NCI-H446 treated with DMSO at 0.1 percent for 48 hours (cell line): ENCODE results near the gene TSPYL2.

Experiments
- DNase-seq: peaks from one replicate; lab custom pipeline; 2025; lab: John Stamatoyannopoulos, UW

The TSPYL2 gene

GRCh38 chrX:53125506-53125905, 43.3 kb downstream of the TSPYL2 start:
- no peak for DNase-seq

DNA sequence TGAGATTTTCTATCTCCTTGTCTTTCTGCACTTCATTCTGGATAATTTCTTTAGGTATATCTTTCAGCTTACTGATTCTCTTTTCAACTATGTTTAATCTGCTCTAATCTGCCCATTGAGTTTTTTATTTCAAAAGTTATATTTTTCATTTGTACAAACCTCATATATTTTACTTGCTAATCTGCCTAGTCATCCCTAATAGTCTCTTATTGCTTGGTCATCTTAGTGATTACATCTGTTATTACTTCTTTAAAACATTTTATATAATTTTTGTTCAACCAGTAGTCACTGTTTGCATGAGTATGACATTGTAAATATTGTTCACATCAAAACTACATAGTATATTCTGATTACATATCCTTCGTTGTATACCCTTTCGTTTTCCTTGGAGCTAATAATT, 44.2 kb downstream of the TSPYL2 start:
- DNase-seq = no peak

GRCh38 chrX:53128097-53128749, 46.1 kb downstream of the TSPYL2 start:
- DNase-seq = no peak

- DNase-seq = no peak
These were observed 51.2 kb downstream of the TSPYL2 start for GRCh38 chrX:53133400-53133799.

GRCh38 chrX:53135581-53135980, 53.4 kb downstream of the TSPYL2 start:
- no peak for DNase-seq
